Measurements from ENCODE around the gene COL7A1. TPM values are rescaled to one million over a fixed set of nuclear protein-coding genes. Genes with fewer than 3 reads are reported as not detected.
"Not testable (repeated sequence)": the region's sequence is repeated elsewhere in the genome, so short reads cannot be mapped to it uniquely, and the experiment has no call there.

Gene COL7A1
- polyA plus RNA-seq, 1 donor from 2014 or later: 45.3 TPM

DNA sequence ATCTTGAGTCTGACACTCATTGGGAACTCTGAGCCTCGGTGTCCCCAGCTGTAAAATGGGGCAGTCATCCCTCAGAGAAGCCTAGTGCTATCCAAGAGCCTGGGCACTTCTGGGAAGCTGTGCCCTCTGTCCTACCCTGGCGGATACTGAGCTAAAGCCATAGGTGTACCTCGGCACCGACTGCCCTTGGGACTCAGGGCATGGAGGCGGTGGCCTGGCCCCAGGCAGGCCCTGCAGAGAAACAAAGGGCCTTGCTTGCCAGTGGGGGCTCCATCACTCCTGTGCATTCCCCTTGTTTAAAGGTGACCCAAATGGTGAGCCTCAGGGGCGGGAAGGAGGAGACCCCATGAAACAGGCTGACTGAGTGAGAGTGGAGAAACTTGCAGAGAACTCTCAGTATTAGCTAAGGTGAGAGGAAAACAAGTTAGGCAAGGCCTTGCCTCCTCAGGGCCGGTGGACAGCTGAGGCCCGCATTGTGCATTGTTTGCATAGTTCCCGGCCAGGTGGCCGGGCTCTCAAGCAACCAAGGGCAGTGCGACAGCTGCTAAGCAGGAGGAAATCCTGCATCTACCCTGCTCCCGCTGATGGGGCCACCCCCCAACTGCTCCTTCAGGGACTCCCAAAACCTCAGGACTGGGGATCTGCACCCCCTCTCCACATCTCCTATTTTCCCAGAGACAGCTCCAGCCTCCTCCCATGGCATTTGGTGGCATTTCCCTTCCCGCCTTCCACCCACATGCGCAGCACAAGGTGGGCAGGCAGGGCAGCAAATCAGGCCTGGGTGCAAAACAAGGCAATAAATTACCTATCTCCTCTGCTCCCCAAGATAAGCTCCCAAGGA is 42.8 kb downstream of the COL7A1 start:
- Histone ChIP-seq H2AFZ (ENCODE audit: low read depth, low read length) (no peak overlapping the region), H3K4me3 (ENCODE audit: low read length) (no peak overlapping the region), H3K36me3 (ENCODE audit: insufficient read depth, low read length) (no peaks in the 10 kb centered on the region), H3K27ac (ENCODE audit: low read length) (no peak overlapping the region), H3K79me2 (replicated peaks; ENCODE audit: insufficient read depth, low read length) (no peaks in the 10 kb centered on the region), H3K9ac (ENCODE audit: low read length) (no peak overlapping the region), H4K20me1 (ENCODE audit: insufficient read depth) (no peaks in the 10 kb centered on the region), H3F3A (ENCODE audit: insufficient read depth, low read length, poor library complexity, severe bottlenecking) (no peaks in the 10 kb centered on the region), H3K9me3 (ENCODE audit: low read length) (no peaks in the 10 kb centered on the region), H3K4me2 (ENCODE audit: low read length) (no peak overlapping the region), H3K27me3 (ENCODE audit: insufficient read depth, low read depth, low read length) (no peaks in the 10 kb centered on the region), H3K9me2 (ENCODE audit: insufficient read depth, low read length) (no peaks in the 10 kb centered on the region)
- TF ChIP-seq REST (IDR thresholded peaks at IDR 0.05; ENCODE audit: borderline replicate concordance): no peak

- H3K4me2 ChIP-seq (ENCODE audit: low read length); H3K4me3 ChIP-seq (ENCODE audit: low read length): not testable (repeated sequence)
Measured at GRCh38 chr3:48551651-48552050, 43.5 kb downstream of the COL7A1 start.

GRCh38 chr3:48548729-48549705 is 46.1 kb downstream of the COL7A1 start:
- no peaks in the 10 kb centered on the region for H3K9me3 ChIP-seq (ENCODE audit: low read length)
- no peaks in the 10 kb centered on the region for H3K9me2 ChIP-seq (ENCODE audit: insufficient read depth, low read length)
- no peaks in the 10 kb centered on the region for H3F3A ChIP-seq (ENCODE audit: insufficient read depth, low read length, poor library complexity, severe bottlenecking)
- no peaks in the 10 kb centered on the region for H3K36me3 ChIP-seq (ENCODE audit: insufficient read depth, low read length)
- no peak overlapping the region for H2AFZ ChIP-seq (ENCODE audit: low read depth, low read length)
- no peak overlapping the region for H3K9ac ChIP-seq (ENCODE audit: low read length)
- no peak overlapping the region for H3K4me2 ChIP-seq (ENCODE audit: low read length)
- peak; percentile 55 for TF ChIP-seq CTCF (IDR thresholded peaks at IDR 0.05; ENCODE audit: poor library complexity, severe bottlenecking)
- TF ChIP-seq REST (IDR thresholded peaks at IDR 0.05; ENCODE audit: borderline replicate concordance): no peak
- TF ChIP-seq POLR2AphosphoS5 (IDR thresholded peaks at IDR 0.05): no peak
- TF ChIP-seq EZH2 (IDR thresholded peaks at IDR 0.05; ENCODE audit: borderline replicate concordance, insufficient read depth, low read length, poor library complexity, severe bottlenecking): no peak
- TF ChIP-seq EP300 (conservative IDR thresholded peaks at IDR 0.05; ENCODE audit: poor library complexity, severe bottlenecking): no peak
- TF ChIP-seq SMC3 (conservative IDR thresholded peaks at IDR 0.05; ENCODE audit: poor library complexity): peak; percentile 48
- TF ChIP-seq MXI1 (conservative IDR thresholded peaks at IDR 0.05; ENCODE audit: poor library complexity, severe bottlenecking): no peak
- TF ChIP-seq TAF1 (IDR thresholded peaks at IDR 0.05; ENCODE audit: low read depth): no peak
- peak; percentile 32 for TF ChIP-seq RAD21 (conservative IDR thresholded peaks at IDR 0.05)
- H3K27ac ChIP-seq (ENCODE audit: low read length): no peak overlapping the region
- no peaks in the 10 kb centered on the region for H4K20me1 ChIP-seq (ENCODE audit: insufficient read depth)
- H3K27me3 ChIP-seq (ENCODE audit: insufficient read depth, low read depth, low read length): no peaks in the 10 kb centered on the region
- H3K79me2 ChIP-seq (replicated peaks; ENCODE audit: insufficient read depth, low read length): no peaks in the 10 kb centered on the region
- H3K4me3 ChIP-seq (ENCODE audit: low read length): no peak overlapping the region

More at GRCh38 chr3:48551651-48552050, 43.5 kb downstream of the COL7A1 start:
- H3K27me3 ChIP-seq (ENCODE audit: insufficient read depth, low read depth, low read length); H3K27ac ChIP-seq (ENCODE audit: low read length); H3K9me3 ChIP-seq (ENCODE audit: low read length); H3K9me2 ChIP-seq (ENCODE audit: insufficient read depth, low read length); H3F3A ChIP-seq (ENCODE audit: insufficient read depth, low read length, poor library complexity, severe bottlenecking); H3K9ac ChIP-seq (ENCODE audit: low read length); H4K20me1 ChIP-seq (ENCODE audit: insufficient read depth); H3K36me3 ChIP-seq (ENCODE audit: insufficient read depth, low read length); H3K79me2 ChIP-seq (replicated peaks; ENCODE audit: insufficient read depth, low read length); H2AFZ ChIP-seq (ENCODE audit: low read depth, low read length): not testable (repeated sequence)

Data from neural cell (in vitro differentiated cells).